Measurements from ENCODE around the gene CD1E. TPM values are rescaled to one million over a fixed set of nuclear protein-coding genes. Genes with fewer than 3 reads are reported as not detected.

Gene CD1E
- total and polyA plus RNA-seq, 12 donors = 0.17 to 0.85 (median 0.31) TPM; not detected in 8

GRCh38 chr1:158354255-158354654 is 561 bp downstream of the CD1E start:
- no peak for ATAC-seq

GRCh38 chr1:158355773-158356285 is 2.1 kb downstream of the CD1E start:
- no peak overlapping the region for H3K4me3 ChIP-seq
- no peak for DNase-seq
- peaks cover 0 to 5% (median 0%) of the 10 kb centered on the region in 9 donors for H3K4me1 ChIP-seq
- WGBS, 2 donors = 85 to 88% methylated on average over 10 of the region's 10 CpGs
- no peaks in the 10 kb centered on the region for H3K9me3 ChIP-seq
- H3K27ac ChIP-seq = no peak overlapping the region
- no peaks in the 10 kb centered on the region for H3K27me3 ChIP-seq
- intact Hi-C loops (cut with DNase I) = no loop called here
- ATAC-seq = no peak
- no peaks in the 10 kb centered on the region for H3K36me3 ChIP-seq
- TF ChIP-seq CTCF (IDR thresholded peaks at IDR 0.05) = no peak

More at GRCh38 chr1:158354255-158354654, 561 bp downstream of the CD1E start:
- Histone ChIP-seq H3K4me1 (peaks cover 0 to 5% (median 0%) of the 10 kb centered on the region in 9 donors), H3K27ac (no peak overlapping the region), H3K36me3 (no peaks in the 10 kb centered on the region), H3K27me3 (no peaks in the 10 kb centered on the region), H3K4me3 (no peak overlapping the region), H3K9me3 (no peaks in the 10 kb centered on the region)
- 65 to 73% methylated on average over 2 of the region's 2 CpGs for WGBS, 2 donors
- DNase-seq = no peak
- TF ChIP-seq CTCF (IDR thresholded peaks at IDR 0.05) = no peak
- intact Hi-C loops (cut with DNase I) = no loop called here

DNA sequence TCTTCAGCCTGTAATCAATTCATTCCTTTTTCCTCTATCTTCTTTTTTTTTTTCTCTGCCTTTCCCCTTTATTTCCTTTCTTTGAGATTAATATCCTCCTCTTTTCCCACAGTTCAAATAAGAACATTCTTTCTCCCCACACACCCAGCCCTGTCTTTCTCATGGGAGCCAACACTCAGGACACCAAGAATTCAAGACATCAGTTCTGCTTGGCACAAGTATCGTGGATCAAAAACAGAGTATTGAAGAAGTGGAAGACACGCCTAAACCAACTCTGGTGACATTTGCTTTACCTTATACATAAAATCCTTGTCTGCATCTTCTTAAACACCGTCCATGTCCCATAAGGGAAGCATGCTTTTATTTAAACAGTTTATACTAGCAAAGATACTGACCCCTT is 2.9 kb downstream of the CD1E start:
- no peak for DNase-seq
- no peaks in the 10 kb centered on the region for H3K9me3 ChIP-seq
- no peak for TF ChIP-seq CTCF (IDR thresholded peaks at IDR 0.05)
- H3K27ac ChIP-seq = no peak overlapping the region
- no peaks in the 10 kb centered on the region for H3K36me3 ChIP-seq
- intact Hi-C loops (cut with DNase I) = no loop called here
- H3K27me3 ChIP-seq = no peaks in the 10 kb centered on the region
- no peak overlapping the region for H3K4me3 ChIP-seq
- WGBS, 2 donors = 69 to 71% methylated on average over 3 of the region's 3 CpGs
- ATAC-seq = no peak
- H3K4me1 ChIP-seq = peaks cover 0 to 5% (median 0%) of the 10 kb centered on the region in 9 donors

DNA sequence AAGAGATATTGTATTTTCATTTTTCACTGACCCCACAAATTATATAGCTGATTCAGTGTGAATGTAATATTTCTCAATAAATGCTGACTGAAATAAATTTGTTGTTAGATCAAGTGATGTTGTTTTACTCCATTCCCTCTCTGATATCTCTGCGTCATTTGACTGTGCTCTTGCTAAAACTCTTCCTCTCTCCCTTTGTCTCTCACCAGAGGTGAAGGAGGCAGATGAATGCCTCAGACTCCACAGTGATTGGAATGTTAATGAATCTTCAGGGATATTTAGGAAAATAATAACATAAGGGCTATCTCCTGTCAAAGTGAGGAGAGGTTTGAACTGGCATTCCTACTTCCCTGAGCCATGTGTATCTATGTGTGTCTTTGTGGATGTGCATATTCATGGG is 3.7 kb downstream of the CD1E start:
- 86 to 94% methylated on average over 1 of the region's 1 CpG for WGBS, 2 donors
- no peak for TF ChIP-seq CTCF (IDR thresholded peaks at IDR 0.05)
- DNase-seq (no peak), ATAC-seq (no peak)
- no peaks in the 10 kb centered on the region for H3K9me3 ChIP-seq
- H3K4me3 ChIP-seq = no peak overlapping the region
- H3K27me3 ChIP-seq = no peaks in the 10 kb centered on the region
- intact Hi-C loops (cut with DNase I) = no loop called here
- H3K27ac ChIP-seq = no peak overlapping the region
- H3K4me1 ChIP-seq = peaks cover 0 to 5% (median 0%) of the 10 kb centered on the region in 9 donors
- H3K36me3 ChIP-seq = no peaks in the 10 kb centered on the region
